A549 (cell line): Measurements from ENCODE around the gene OTUD4. TPM values are rescaled to one million over a fixed set of nuclear protein-coding genes. Genes with fewer than 3 reads are reported as not detected.

Experiments used
- ATAC-seq, 2 experiments: fragments of 200-7000 bp in 1 of 2; fragments of >200 bp in 1 of 2; cut with Nextera tagmentation in 1 of 2; cut with Tn5 transposase in 1 of 2; 3 replicates each; pipeline versions ENCODE4 v1.8.0 to v1.9.1; 2018 to 2020; ENCODE audit warnings: mild to moderate bottlenecking in 1 of 2, moderate library complexity in 1 of 2
- CTCF ChIA-PET: fragments of 300-600 bp; sonication (Branson Sonifier 250); formaldehyde crosslinking; extraction: SDS; loops from one replicate; lab custom pipeline; 2021; ENCODE audit warnings: antibody characterized with exemption, inconsistent platforms; lab: Yijun Ruan, JAX
- POLR2A ChIA-PET: fragments of 350-600 bp; formaldehyde crosslinking; extraction: SDS; loops from one replicate; lab custom pipeline; 2021; ENCODE audit warnings: antibody characterized with exemption, inconsistent platforms; lab: Yijun Ruan, JAX
- DNase-seq, 2 experiments: peaks; one replicate each; pipeline versions ENCODE4 v3.0.0 to v3.0.0-alpha.2; 2011 to 2016; ENCODE audit warnings: low read depth in 1 of 2, low spot score in 1 of 2
- FAIRE-seq: peaks from 2 replicates; lab custom pipeline; 2011; peaks lifted over from hg19 to GRCh38; lab: Jason Lieb, UNC
- H3K27ac ChIP-seq, 2 experiments: fragments of >200 bp; sonication (Bioruptor Twin); formaldehyde crosslinking; 3 replicates each; pipeline ENCODE4 v1.5.1; 2016 to 2017
- H3K4me1 ChIP-seq: fragments of >200 bp; sonication (Bioruptor Twin); formaldehyde crosslinking; 3 replicates; pipeline ENCODE4 v1.6.1; 2016
- H3K4me2 ChIP-seq: fragments of >200 bp; sonication (Bioruptor Twin); formaldehyde crosslinking; 3 replicates; pipeline ENCODE4 v1.6.1; 2016
- H3K4me3 ChIP-seq: fragments of >200 bp; sonication (Bioruptor Twin); formaldehyde crosslinking; 3 replicates; pipeline ENCODE4 v1.5.1; 2016
- H3K9me3 ChIP-seq: fragments of >200 bp; sonication (Bioruptor Twin); formaldehyde crosslinking; 3 replicates; pipeline ENCODE4 v1.6.1; 2016
- BHLHE40 ChIP-seq: IDR thresholded peaks from 2 replicates; pipeline ENCODE4 v1.6.1; 2012; ENCODE audit warnings: low read depth, low read length, inconsistent platforms
- CHD4 ChIP-seq: fragments of 200-600 bp; sonication (generic); IDR thresholded peaks from 2 replicates; pipeline ENCODE4 v1.6.1; 2016; ENCODE audit warnings: antibody characterized with exemption, mild to moderate bottlenecking, borderline replicate concordance
- E2F6 ChIP-seq: IDR thresholded peaks from 2 replicates; pipeline ENCODE4 v1.6.1; 2012; ENCODE audit warnings: low read depth, borderline replicate concordance
- EHMT2 ChIP-seq: fragments of 200-600 bp; sonication (generic); IDR thresholded peaks from 2 replicates; pipeline ENCODE4 v1.6.1; 2016; ENCODE audit warnings: antibody characterized with exemption, low read depth, mild to moderate bottlenecking, moderate library complexity
- FOSL2 ChIP-seq, 2 experiments: fragments of 450-650 bp in 1 of 2; fragments of >200 bp in 1 of 2; sonication (Bioruptor Twin) in 1 of 2; formaldehyde crosslinking; IDR thresholded peaks; 2 replicates each; pipeline versions ENCODE4 v1.5.0 to v1.6.1; 2016 to 2020; ENCODE audit warnings: mild to moderate bottlenecking in 1 of 2, moderate library complexity in 1 of 2
- FOXS1 ChIP-seq: fragments of 250-450 bp; sonication (Bioruptor Pico); IDR thresholded peaks from 2 replicates; pipeline ENCODE4 v1.5.0; 2020; ENCODE audit warnings: mild to moderate bottlenecking, moderate library complexity
- GATA3 ChIP-seq: IDR thresholded peaks from 2 replicates; pipeline ENCODE4 v1.6.1; 2012; ENCODE audit warnings: borderline replicate concordance
- HOXA7 ChIP-seq: fragments of 250-450 bp; sonication (Bioruptor Pico); IDR thresholded peaks from 2 replicates; pipeline ENCODE4 v1.5.0; 2020; ENCODE audit warnings: mild to moderate bottlenecking, moderate library complexity
- MAZ ChIP-seq: fragments of 150-350 bp; IDR thresholded peaks from 2 replicates; pipeline ENCODE4 v1.6.1; 2014; ENCODE audit warnings: antibody characterized with exemption, low read depth, low read length, borderline replicate concordance
- MYC ChIP-seq: IDR thresholded peaks from 2 replicates; pipeline ENCODE4 v1.6.1; 2012; ENCODE audit warnings: mild to moderate bottlenecking, inconsistent platforms, low read length, improper control_type of control experiment, borderline replicate concordance
- NPAS2 ChIP-seq: fragments of 250-450 bp; sonication (Bioruptor Pico); IDR thresholded peaks from 2 replicates; pipeline ENCODE4 v1.8.0; 2022; ENCODE audit warnings: mild to moderate bottlenecking, moderate library complexity, borderline replicate concordance
- PBX3 ChIP-seq: IDR thresholded peaks from 2 replicates; pipeline ENCODE4 v1.6.1; 2012
- RAD21 ChIP-seq, 2 experiments: fragments of >200 bp in 1 of 2; sonication (Bioruptor Twin) in 1 of 2; formaldehyde crosslinking in 1 of 2; IDR thresholded peaks in 1 of 2; conservative IDR thresholded peaks in 1 of 2; 2 replicates in 1 of 2; 3 replicates in 1 of 2; pipeline ENCODE4 v1.6.1; 2012 to 2018; ENCODE audit warnings: inconsistent platforms in 1 of 2
- RARB ChIP-seq: fragments of 250-450 bp; sonication (Bioruptor Pico); IDR thresholded peaks from 2 replicates; pipeline ENCODE4 v1.8.0; 2021; ENCODE audit warnings: mild to moderate bottlenecking, moderate library complexity
- RCOR1 ChIP-seq: fragments of 150-350 bp; IDR thresholded peaks from 2 replicates; pipeline ENCODE4 v1.6.1; 2014; ENCODE audit warnings: antibody characterized with exemption, low read length, low read depth
- RFX5 ChIP-seq: fragments of 450-650 bp; IDR thresholded peaks from 2 replicates; pipeline ENCODE4 v1.7.1; 2014; ENCODE audit warnings: antibody characterized with exemption, mild to moderate bottlenecking, moderate library complexity
- RNF2 ChIP-seq: fragments of 200-600 bp; sonication (generic); IDR thresholded peaks from 2 replicates; pipeline ENCODE4 v1.6.1; 2016; ENCODE audit warnings: low read depth, mild to moderate bottlenecking, antibody characterized with exemption, moderate library complexity, borderline replicate concordance
- SMC3 ChIP-seq: fragments of >200 bp; sonication (Bioruptor Twin); formaldehyde crosslinking; IDR thresholded peaks from 3 replicates; pipeline ENCODE4 v1.6.1; 2018; ENCODE audit warnings: inconsistent platforms
- WGBS: methylation state at CpG from one replicate; pipeline ENCODE4 v1.1.6; 2017; ENCODE audit errors: missing lambda C conversion rate; 5-methylcytosine and 5-hydroxymethylcytosine counted together
- polyA plus RNA-seq, 4 experiments: library from polyadenylated mRNA; depleted of rRNA in 3 of 4; stranded (reverse); fragments of >200 nt; fragmentation: RNase III in 1 of 4; extraction: RNeasy Plus Mini Kit Qiagen cat#74134 plus additional on column Dnase treatment in 1 of 4; gene quantifications; 2 replicates in 3 of 4; 3 replicates in 1 of 4; pipeline ENCODE4 v1.2.3, GENCODE V29; 2011 to 2017
- TF ChIP-seq, protein P1 (sequence below): fragments of >200 bp; sonication (Bioruptor Twin); formaldehyde crosslinking; IDR thresholded peaks from 3 replicates; pipeline ENCODE4 v1.6.1; 2016
- TF ChIP-seq, protein P2 (sequence below): fragments of 200-600 bp; sonication (generic); IDR thresholded peaks from 2 replicates; pipeline ENCODE4 v1.6.1; 2016; ENCODE audit warnings: antibody characterized with exemption, mild to moderate bottlenecking, moderate library complexity

The OTUD4 gene
- polyA plus RNA-seq, 2 of the 4 experiments (the other 2 are of a cell fraction): 11.5 to 34.8 TPM

DNA sequence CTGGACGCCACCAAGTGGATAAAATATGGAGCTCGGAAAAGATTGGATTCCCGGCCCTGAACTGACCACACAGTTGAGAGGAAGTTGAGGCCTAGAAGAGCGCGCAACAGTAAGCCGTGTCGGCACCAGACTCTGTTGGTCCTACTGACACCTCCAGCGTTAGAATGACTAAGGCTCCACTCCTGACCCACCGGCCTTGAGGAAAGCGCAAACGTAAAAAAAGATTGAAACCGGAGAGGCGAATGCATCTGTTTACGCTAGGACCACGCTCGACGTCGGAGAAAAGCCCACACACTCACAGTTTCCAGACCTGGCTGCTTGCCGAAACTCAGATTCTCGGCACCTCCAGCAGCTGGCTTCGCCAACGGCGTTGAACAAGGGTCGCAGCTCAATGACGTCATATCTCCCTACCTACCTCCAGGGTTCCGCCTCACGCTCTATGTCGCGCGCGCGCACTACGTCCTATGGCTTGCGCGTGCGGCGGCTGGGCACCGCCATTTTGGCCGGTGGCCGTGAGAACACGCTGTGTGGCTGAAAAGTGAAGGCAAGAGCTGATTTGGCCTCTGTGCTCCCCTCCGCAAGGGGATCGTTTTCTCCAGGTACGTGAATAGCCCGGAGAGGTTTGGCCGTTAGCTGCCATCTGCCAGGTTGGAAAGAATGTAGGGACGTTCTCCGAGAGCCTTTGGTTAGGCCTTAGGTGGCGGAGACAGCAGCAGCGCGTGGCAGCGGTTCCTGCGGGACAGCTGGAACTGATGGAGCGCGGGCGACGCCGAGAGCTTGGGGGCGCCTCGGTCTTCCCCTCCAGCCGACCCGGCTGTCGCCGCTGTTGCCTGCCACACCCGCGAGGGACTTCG, 82.3 kb downstream of the OTUD4 start, which contains the start of the genes ABCE1 and ANAPC10 (continued):
- TF ChIP-seq, protein P1, sequence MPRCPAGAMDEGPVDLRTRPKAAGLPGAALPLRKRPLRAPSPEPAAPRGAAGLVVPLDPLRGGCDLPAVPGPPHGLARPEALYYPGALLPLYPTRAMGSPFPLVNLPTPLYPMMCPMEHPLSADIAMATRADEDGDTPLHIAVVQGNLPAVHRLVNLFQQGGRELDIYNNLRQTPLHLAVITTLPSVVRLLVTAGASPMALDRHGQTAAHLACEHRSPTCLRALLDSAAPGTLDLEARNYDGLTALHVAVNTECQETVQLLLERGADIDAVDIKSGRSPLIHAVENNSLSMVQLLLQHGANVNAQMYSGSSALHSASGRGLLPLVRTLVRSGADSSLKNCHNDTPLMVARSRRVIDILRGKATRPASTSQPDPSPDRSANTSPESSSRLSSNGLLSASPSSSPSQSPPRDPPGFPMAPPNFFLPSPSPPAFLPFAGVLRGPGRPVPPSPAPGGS: peak; percentile 74; the same call in 2 of the 3 replicates
- TF ChIP-seq HOXA7 (CRISPR knock-in tag) (no peak), NPAS2 (CRISPR knock-in tag) (no peak), FOXS1 (CRISPR knock-in tag) (no peak), RFX5 (no peak), EHMT2 (no peak)
- TF ChIP-seq, all 56 proteins: peak for 12

DNA sequence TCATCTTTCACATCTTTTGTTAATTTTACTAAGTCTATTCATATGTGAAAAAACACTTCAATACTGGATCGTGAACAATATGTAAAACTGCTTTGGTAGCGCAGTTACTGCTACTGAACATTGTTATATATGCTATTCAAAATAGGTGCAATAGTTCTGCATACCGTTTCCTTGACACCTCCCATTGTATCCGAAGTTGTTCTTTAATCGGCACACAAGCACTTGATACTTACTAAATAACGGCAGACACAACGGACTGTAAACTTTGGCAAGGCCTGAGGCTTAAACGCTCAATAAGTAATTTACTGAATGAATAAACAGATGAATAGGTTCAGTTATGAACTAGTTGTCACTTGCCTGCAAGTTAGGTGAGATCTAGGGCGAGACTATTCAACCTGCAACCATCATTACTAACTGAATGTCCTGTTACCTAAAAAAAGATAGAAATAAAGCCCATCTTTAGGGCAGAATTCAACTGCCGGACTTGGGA, 83.0 kb downstream of the OTUD4 start:
- TF ChIP-seq PBX3 (no peak), RAD21 (conservative IDR thresholded peaks at IDR 0.05 in 1 of 2, IDR thresholded peaks at IDR 0.05 in 1 of 2) (peak in 1 of 2 experiments; percentile 21; a peak in 1 of 5 replicates)
- no peak for DNase-seq
- Histone ChIP-seq H3K4me1 (peaks cover 23% of the 10 kb centered on the region), H3K9me3 (peaks cover 12% of the 10 kb centered on the region; the same call in 2 of the 3 replicates), H3K4me3 (peak overlapping the region; percentile 85), H3K4me2 (peak overlapping the region; percentile 83), H3K27ac (peak overlapping the region; percentile 93 to 95)
- POLR2A ChIA-PET: interaction anchor here (1.0 to 1.3 kb wide), 3 partner anchors 13 to 82 kb away, joined by 3 to 4 read pairs (median 4); no protein-coding TSS in a partner anchor
- ATAC-seq: no peak
- FAIRE-seq: no peak
- 27% methylated on average over 10 of the region's 10 CpGs for WGBS
- CTCF ChIA-PET: interaction anchor here (1.0 to 1.4 kb wide), 2 partner anchors 13 to 15 kb away, joined by 4 to 5 read pairs; no protein-coding TSS in a partner anchor

DNA sequence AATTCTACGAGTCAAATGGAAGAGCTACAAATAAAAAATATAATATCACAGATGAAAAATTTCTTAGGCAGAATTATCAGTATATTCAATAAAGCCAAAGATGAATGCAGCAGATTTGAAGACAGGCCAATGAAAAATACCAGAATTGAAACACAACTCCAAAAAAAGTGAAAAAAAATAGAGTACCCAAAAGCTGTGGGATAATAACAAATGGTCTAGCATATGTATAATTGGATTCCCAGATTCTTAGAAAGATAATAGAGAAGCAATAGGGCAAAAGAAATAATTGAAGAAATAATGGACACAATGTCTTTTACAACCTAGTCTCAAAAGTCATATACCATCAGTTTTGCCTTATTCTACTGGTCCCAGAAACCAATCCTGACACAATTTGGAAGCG, 86.8 kb downstream of the OTUD4 start:
- 85% methylated on average over 2 of the region's 2 CpGs for WGBS
- DNase-seq: no peak
- H3K27ac ChIP-seq: no peak overlapping the region
- ChIA-PET POLR2A (no interaction called here), CTCF (interaction anchor here (0.6 to 0.7 kb wide), 2 partner anchors 67 to 922 kb away, joined by 3 to 4 read pairs; no protein-coding TSS in a partner anchor)
- no peak for TF ChIP-seq CHD4
- no peak for TF ChIP-seq EHMT2
- TF ChIP-seq GATA3: no peak
- no peak for TF ChIP-seq MAZ
- no peak for TF ChIP-seq MYC
- TF ChIP-seq RNF2: no peak
- H3K4me1 ChIP-seq: peaks cover 5% of the 10 kb centered on the region
- H3K4me3 ChIP-seq: no peak overlapping the region
- ATAC-seq: no peak
- peaks cover 12% of the 10 kb centered on the region; the same call in 2 of the 3 replicates for H3K9me3 ChIP-seq
- H3K4me2 ChIP-seq: no peak overlapping the region
- no peak for FAIRE-seq

DNA sequence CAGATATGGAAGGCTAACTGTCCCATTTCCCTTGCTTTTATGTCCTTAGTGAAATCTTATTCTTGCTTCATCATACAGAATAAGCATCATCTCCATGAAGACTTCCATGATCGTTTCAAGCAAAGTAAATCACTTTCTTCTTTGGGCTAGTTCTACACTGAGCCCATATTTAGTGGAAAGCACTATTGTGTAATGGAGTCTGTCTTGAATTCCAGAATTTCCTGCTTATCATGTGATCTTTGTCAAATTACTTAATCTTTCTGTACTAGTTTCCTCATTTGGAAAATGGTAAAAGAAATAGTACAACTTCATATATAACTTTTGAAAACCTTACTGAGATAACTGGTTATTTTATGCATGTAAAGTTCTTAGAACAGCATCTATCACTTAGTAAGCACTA, 90.0 kb downstream of the OTUD4 start:
- H3K4me1 ChIP-seq: no peaks in the 10 kb centered on the region
- FAIRE-seq (no peak), ATAC-seq (no peak), DNase-seq (no peak)
- no peak overlapping the region for H3K4me2 ChIP-seq
- peaks cover 12% of the 10 kb centered on the region; the same call in 2 of the 3 replicates for H3K9me3 ChIP-seq
- CTCF ChIA-PET: no interaction called here
- POLR2A ChIA-PET: no interaction called here
- H3K4me3 ChIP-seq: no peak overlapping the region
- no peak overlapping the region for H3K27ac ChIP-seq
- 71% methylated on average over 1 of the region's 1 CpG for WGBS
- TF ChIP-seq, protein P2, sequence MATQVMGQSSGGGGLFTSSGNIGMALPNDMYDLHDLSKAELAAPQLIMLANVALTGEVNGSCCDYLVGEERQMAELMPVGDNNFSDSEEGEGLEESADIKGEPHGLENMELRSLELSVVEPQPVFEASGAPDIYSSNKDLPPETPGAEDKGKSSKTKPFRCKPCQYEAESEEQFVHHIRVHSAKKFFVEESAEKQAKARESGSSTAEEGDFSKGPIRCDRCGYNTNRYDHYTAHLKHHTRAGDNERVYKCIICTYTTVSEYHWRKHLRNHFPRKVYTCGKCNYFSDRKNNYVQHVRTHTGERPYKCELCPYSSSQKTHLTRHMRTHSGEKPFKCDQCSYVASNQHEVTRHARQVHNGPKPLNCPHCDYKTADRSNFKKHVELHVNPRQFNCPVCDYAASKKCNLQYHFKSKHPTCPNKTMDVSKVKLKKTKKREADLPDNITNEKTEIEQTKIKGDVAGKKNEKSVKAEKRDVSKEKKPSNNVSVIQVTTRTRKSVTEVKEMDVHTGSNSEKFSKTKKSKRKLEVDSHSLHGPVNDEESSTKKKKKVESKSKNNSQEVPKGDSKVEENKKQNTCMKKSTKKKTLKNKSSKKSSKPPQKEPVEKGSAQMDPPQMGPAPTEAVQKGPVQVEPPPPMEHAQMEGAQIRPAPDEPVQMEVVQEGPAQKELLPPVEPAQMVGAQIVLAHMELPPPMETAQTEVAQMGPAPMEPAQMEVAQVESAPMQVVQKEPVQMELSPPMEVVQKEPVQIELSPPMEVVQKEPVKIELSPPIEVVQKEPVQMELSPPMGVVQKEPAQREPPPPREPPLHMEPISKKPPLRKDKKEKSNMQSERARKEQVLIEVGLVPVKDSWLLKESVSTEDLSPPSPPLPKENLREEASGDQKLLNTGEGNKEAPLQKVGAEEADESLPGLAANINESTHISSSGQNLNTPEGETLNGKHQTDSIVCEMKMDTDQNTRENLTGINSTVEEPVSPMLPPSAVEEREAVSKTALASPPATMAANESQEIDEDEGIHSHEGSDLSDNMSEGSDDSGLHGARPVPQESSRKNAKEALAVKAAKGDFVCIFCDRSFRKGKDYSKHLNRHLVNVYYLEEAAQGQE: no peak
- TF ChIP-seq PBX3: no peak
- TF ChIP-seq RCOR1: no peak
- no peak for TF ChIP-seq BHLHE40
- no peak for TF ChIP-seq EHMT2
- no peak for TF ChIP-seq E2F6
- TF ChIP-seq SMC3: no peak
- no peak for TF ChIP-seq FOSL2 (IDR thresholded peaks at IDR 0.05)
- TF ChIP-seq FOSL2 (CRISPR knock-in tag; IDR thresholded peaks at IDR 0.05): no peak
- TF ChIP-seq RARB (CRISPR knock-in tag): no peak
